Dedifferentiated amniotic fluid mesenchymal stem cell (primary cell): ENCODE measurements around the gene WDR45.

Source experiments
- DNase-seq: peaks from one replicate; pipeline ENCODE4 v3.0.0-alpha.2; 2016; ENCODE audit errors: extremely low spot score

The WDR45 gene

GRCh38 chrX:49043220-49043986, 36.3 kb downstream of the WDR45 start, which contains the start of gene TFE3:
TSS of gene TFE3 (minus strand) at chrX:49043357. CDS start at chrX:49043226, 131 bp downstream.
- DNase-seq = peak; percentile 98

- DNase-seq = no peak
These were observed 37.0 kb downstream of the WDR45 start for GRCh38 chrX:49042581-49043219.

DNA sequence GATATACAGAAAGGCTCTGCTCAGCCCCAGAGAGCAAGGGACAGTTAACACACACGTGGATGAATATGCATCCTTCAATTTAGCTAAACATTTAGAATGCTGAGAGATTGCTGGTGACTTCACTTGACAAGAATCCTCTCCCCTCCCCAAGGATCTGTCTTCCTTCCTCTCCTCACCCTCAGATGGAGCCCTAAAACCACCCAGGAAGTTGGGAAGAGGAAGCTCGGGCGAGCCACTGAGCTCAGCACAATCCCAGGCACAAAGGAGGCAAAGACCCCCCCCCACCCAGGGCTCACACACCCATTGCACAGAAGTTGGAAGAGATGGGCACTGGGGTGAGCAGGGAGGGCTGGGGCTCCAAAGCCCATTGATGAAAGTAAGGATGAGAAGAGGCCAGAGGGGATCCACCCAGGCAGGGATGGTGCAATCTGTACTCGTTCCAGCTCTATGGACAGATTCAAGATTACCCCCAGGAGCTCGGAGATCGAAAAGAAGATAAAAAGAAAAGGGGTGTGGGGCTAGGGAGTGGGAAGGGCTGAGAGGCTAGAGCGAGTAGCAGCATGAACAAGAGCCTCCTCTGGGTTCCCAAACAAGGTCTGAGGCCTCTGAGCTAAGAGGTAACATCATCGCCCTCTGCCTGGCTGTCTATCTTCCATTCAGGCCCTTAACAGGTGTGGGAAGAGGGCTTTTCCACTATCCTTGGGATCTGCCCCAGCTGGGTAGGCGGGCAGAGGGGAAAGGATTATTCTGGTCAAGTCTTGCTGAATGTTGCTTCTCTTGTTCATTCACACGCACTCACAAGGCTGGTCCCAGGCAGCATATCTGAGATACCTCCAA, 37.7 kb downstream of the WDR45 start:
- DNase-seq = peak; percentile 26

DNA sequence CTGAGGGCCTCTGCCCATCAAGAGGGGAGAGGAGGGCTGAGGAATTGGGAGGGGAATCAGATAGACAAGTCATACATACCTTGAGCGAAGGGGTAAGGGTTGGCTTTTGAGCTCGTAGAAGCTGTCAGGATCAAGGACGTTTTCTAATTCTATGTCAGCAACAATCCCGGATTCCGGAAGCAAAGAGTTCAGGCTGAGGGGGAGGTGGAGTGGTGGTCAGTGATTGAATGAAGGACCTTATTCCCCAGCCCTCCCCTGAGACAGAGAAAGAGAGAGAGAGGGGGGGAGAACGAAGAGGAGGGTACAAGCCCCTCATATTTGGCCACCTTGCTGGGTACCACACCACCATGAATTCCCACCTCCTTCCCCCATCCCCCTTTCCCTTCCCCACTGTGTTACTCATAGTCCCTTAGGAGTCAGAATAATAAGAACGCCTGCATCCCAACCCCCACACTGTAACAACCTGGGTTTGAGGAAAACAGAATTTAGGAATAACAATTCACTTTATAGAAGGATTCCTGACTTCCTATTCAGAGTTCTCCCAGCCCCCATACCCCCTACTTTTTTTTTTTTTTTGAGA, 39.2 kb downstream of the WDR45 start:
- no peak for DNase-seq

DNA sequence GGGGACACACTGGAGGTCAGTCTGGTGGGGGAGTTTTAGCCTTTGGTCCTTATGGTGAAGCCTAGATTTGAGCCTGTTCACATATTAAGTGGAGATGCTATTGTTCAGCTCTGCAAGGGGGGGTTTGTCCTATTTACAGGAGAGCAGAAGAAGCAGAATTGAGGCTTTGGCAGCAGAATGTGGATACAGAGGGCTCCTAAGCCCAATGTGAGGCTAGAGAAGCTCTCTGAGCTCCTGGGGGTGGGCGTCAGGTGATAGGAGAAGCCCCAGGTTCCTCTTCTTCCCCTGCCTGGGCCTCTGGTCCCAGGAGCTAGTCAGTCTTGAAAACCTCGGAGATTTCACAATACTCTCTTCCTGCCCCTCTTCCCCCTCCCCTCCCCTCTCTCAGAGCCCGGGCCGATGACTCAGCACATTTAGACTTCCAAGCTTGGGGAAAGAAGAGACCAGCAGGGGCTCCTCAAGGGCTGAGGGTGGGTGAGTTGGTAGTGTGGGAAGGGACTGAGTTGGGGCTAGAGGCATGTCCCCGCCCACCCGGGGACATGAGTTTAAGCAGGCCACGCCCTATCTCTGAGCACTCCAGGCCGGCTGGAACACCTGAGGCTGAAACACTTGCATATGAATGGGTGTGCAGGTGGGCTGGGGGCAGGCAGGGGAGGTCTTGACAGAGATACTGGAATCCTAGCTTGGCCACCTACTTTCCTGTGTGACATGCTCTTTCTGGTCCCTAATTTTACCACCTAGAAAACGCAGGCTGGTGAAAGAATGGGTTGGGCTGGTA, 39.9 kb downstream of the WDR45 start:
- peak; percentile 90 for DNase-seq

DNA sequence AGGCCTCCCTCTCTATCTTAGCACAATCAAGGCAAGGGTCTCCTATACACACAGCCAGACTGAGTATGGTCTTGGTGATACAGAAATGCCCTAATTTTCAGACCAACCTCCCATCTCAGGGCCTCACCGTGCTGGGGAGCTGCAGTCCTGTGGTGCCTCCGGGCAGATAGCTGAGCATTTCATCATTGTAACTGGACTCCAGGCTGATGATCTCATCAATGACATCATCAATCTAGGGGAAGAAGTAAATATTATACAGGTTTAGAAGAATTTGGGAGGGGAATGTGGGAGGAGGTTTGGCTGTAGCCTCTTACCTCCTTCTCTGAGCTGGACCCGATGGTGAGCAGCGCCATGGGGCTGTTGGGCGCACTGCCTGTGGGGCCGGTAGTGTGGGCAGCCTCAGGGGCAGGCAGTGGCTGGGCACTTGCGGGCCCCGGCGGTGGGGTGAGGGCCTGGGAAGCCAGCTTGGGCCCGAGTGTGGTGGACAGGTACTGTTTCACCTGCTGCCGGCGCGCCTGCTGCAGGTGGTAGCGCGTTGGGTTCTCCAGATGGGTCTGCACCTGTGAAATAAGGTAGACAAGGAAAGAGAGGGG, 41.7 kb downstream of the WDR45 start:
- DNase-seq = peak; percentile 55

- DNase-seq = no peak
These were observed 49.4 kb downstream of the WDR45 start for GRCh38 chrX:49030283-49030682.

GRCh38 chrX:49029876-49030275, 49.8 kb downstream of the WDR45 start:
- DNase-seq = no peak
